K562 (cell line): Measurements from ENCODE around the gene DLL4. TPM values are rescaled to one million over a fixed set of nuclear protein-coding genes. Genes with fewer than 3 reads are reported as not detected.

ENCODE experiments used
- BCLAF1 ChIP-seq, 2 experiments: fragments of 450-650 bp in 1 of 2; IDR thresholded peaks; 2 replicates each; pipeline ENCODE4 v1.6.1; 2011 to 2017; ENCODE audit warnings: low read depth in 2 of 2, antibody characterized with exemption in 1 of 2, borderline replicate concordance in 1 of 2, low read length in 1 of 2, mild to moderate bottlenecking in 1 of 2, mixed read lengths in 1 of 2; ENCODE audit not compliant: control insufficient read depth in 1 of 2
- FOXM1 ChIP-seq, 2 experiments: fragments of 450-650 bp in 1 of 2; sonication (generic) in 1 of 2; formaldehyde crosslinking in 1 of 2; IDR thresholded peaks; 2 replicates each; pipeline versions ENCODE4 v1.6.1 to v1.9.0; 2017 to 2022; ENCODE audit warnings: low read depth in 2 of 2, mild to moderate bottlenecking in 2 of 2, missing genetic modification reagents in 1 of 2, moderate library complexity in 1 of 2
- ID3 ChIP-seq, 2 experiments: fragments of 250-450 bp in 1 of 2; fragments of 450-650 bp in 1 of 2; sonication (Bioruptor Pico) in 1 of 2; IDR thresholded peaks; 2 replicates each; pipeline versions ENCODE4 v1.6.1 to v1.8.0; 2016 to 2021; ENCODE audit warnings: mild to moderate bottlenecking in 2 of 2, moderate library complexity in 2 of 2, missing compliant biosample characterization in 1 of 2, missing genetic modification characterization in 1 of 2
- KLF10 ChIP-seq: fragments of 250-450 bp; sonication (Bioruptor Pico); IDR thresholded peaks from 2 replicates; pipeline ENCODE4 v1.6.1; 2021; ENCODE audit warnings: matching md5 sums
- MEF2A ChIP-seq: IDR thresholded peaks from 2 replicates; pipeline ENCODE4 v1.6.1; 2011; ENCODE audit warnings: low read depth, mild to moderate bottlenecking, low read length, moderate library complexity; ENCODE audit not compliant: control insufficient read depth
- MYC ChIP-seq, 2 experiments: fragments of 250-450 bp in 1 of 2; sonication (Bioruptor Pico) in 1 of 2; IDR thresholded peaks; 2 replicates each; pipeline versions ENCODE4 v1.5.1 to v1.6.1; 2012 to 2021; ENCODE audit warnings: low read depth in 2 of 2, borderline replicate concordance in 1 of 2, improper control_type of control experiment in 1 of 2, low read length in 1 of 2, mild to moderate bottlenecking in 1 of 2, moderate library complexity in 1 of 2
- NFRKB ChIP-seq: fragments of 450-650 bp; IDR thresholded peaks from 2 replicates; pipeline ENCODE4 v1.6.1; 2016; ENCODE audit warnings: low read depth
- PBX2 ChIP-seq, 2 experiments: IDR thresholded peaks in 1 of 2; conservative IDR thresholded peaks in 1 of 2; 2 replicates each; pipeline ENCODE4 v1.6.1; 2016; ENCODE audit warnings: low read depth in 2 of 2, mild to moderate bottlenecking in 1 of 2, missing compliant biosample characterization in 1 of 2, missing genetic modification characterization in 1 of 2, moderate library complexity in 1 of 2
- PHB ChIP-seq: fragments of 250-450 bp; sonication (Bioruptor Pico); IDR thresholded peaks from 2 replicates; pipeline ENCODE4 v1.5.0; 2021
- SIN3A ChIP-seq, 2 experiments: fragments of 150-350 bp in 1 of 2; IDR thresholded peaks; 2 replicates each; pipeline ENCODE4 v1.6.1; 2011 to 2016; ENCODE audit warnings: borderline replicate concordance in 2 of 2, low read depth in 2 of 2, low read length in 2 of 2, mild to moderate bottlenecking in 2 of 2, moderate library complexity in 2 of 2; ENCODE audit not compliant: control insufficient read depth in 1 of 2
- SMAD3 ChIP-seq: fragments of 450-650 bp; formaldehyde crosslinking; conservative IDR thresholded peaks from 2 replicates; pipeline ENCODE4 v1.4.0; 2020; ENCODE audit warnings: mild to moderate bottlenecking
- TEAD1 ChIP-seq, 2 experiments: fragments of 450-650 bp in 1 of 2; sonication (generic) in 1 of 2; formaldehyde crosslinking; IDR thresholded peaks; 2 replicates each; pipeline versions ENCODE4 v1.4.0 to v1.8.0; 2020 to 2022; ENCODE audit warnings: mild to moderate bottlenecking in 2 of 2, missing genetic modification reagents in 1 of 2
- TEAD4 ChIP-seq, 2 experiments: sonication (generic) in 1 of 2; formaldehyde crosslinking in 1 of 2; IDR thresholded peaks; 2 replicates each; pipeline versions ENCODE4 v1.6.1 to v1.8.0; 2012 to 2022; ENCODE audit warnings: borderline replicate concordance in 1 of 2, inconsistent platforms in 1 of 2, low read length in 1 of 2, mild to moderate bottlenecking in 1 of 2, missing genetic modification reagents in 1 of 2
- YBX1 ChIP-seq: fragments of 450-650 bp; IDR thresholded peaks from 2 replicates; pipeline ENCODE4 v1.7.1; 2016; ENCODE audit warnings: mild to moderate bottlenecking
- ZNF253 ChIP-seq: fragments of 250-450 bp; sonication (Bioruptor Pico); conservative IDR thresholded peaks from 2 replicates; pipeline ENCODE4 v1.6.1; 2021; ENCODE audit warnings: mild to moderate bottlenecking
- ZNF282 ChIP-seq: sonication (generic); formaldehyde crosslinking; IDR thresholded peaks from 2 replicates; pipeline ENCODE4 v1.8.1; 2023; ENCODE audit warnings: missing genetic modification reagents
- ZNF695 ChIP-seq: fragments of 450-650 bp; formaldehyde crosslinking; IDR thresholded peaks from 2 replicates; pipeline ENCODE4 v1.4.0; 2020; ENCODE audit warnings: mild to moderate bottlenecking, moderate library complexity
- polyA plus RNA-seq, 8 experiments: library from polyadenylated mRNA; depleted of rRNA in 4 of 8; stranded (reverse) in 5 of 8; unstranded in 3 of 8; fragments of >200 nt; fragmentation: Nextera tagmentation in 2 of 8; fragmentation: Illumina TruSeq in 1 of 8; extraction: Ambion mirVana in 2 of 8; extraction: Trizol in 1 of 8; gene quantifications; 2 replicates each; pipeline versions ENCODE4 v1.2.1 to v1.2.3, GENCODE V29; 2011 to 2014; ENCODE audit warnings: inconsistent platforms in 1 of 8, missing spikeins in 1 of 8
- total RNA-seq, 7 experiments: library from RNA; depleted of rRNA in 6 of 7; stranded (reverse); fragments of >200 nt in 6 of 7; fragmentation: Illumina TruSeq in 2 of 7; extraction: Trizol in 2 of 7; gene quantifications; 2 replicates each; pipeline versions ENCODE4 v1.2.1 to v1.2.3, GENCODE V29; 2011 to 2021; ENCODE audit warnings: low replicate concordance in 1 of 7

Gene DLL4
- total and polyA plus RNA-seq, 9 of the 15 experiments (the other 6 are each of a cell fraction or from before 2014, with no cell fraction given): 0.04 to 1.1 (median 0.41) TPM; not detected in 1

- peak; percentile 96 for TF ChIP-seq MYC (IDR thresholded peaks at IDR 0.05; ENCODE audit: low read depth, low read length)
- no peak for TF ChIP-seq MYC (CRISPR knock-in tag; IDR thresholded peaks at IDR 0.05; ENCODE audit: borderline replicate concordance, low read depth)
- no peak for TF ChIP-seq KLF10
- TF ChIP-seq BCLAF1 (IDR thresholded peaks at IDR 0.05; ENCODE audit: borderline replicate concordance in 1 of 2, control insufficient read depth in 1 of 2, low read depth in 2 of 2, low read length in 1 of 2): no peak
- TF ChIP-seq PHB (CRISPR knock-in tag): 0 out of 2 replicates have a peak, but pooled peaks have one; percentile 66
- no peak for TF ChIP-seq ZNF253 (CRISPR knock-in tag)
- TF ChIP-seq MEF2A: no peak
- TF ChIP-seq SMAD3 (CRISPR knock-in tag): no peak
- peak; percentile 74 to 96 for TF ChIP-seq SIN3A (IDR thresholded peaks at IDR 0.05; ENCODE audit: borderline replicate concordance in 2 of 2, control insufficient read depth in 1 of 2, low read depth in 2 of 2, low read length in 2 of 2)
- TF ChIP-seq NFRKB: peak; percentile 89
- no peak for TF ChIP-seq FOXM1 (IDR thresholded peaks at IDR 0.05; ENCODE audit: low read depth)
- TF ChIP-seq FOXM1 (CRISPR knock-in tag; IDR thresholded peaks at IDR 0.05; ENCODE audit: low read depth): no peak
- TF ChIP-seq ZNF695 (CRISPR knock-in tag): no peak
- TF ChIP-seq TEAD1 (CRISPR knock-in tag; IDR thresholded peaks at IDR 0.05): 0 out of 4 replicates have a peak, but pooled peaks of 1 of the 2 experiments have one; percentile 53
- no peak for TF ChIP-seq ZNF282 (CRISPR knock-in tag)
- no peak for TF ChIP-seq PBX2 (CRISPR knock-in tag; IDR thresholded peaks at IDR 0.05; ENCODE audit: low read depth)
- no peak for TF ChIP-seq PBX2 (tag; conservative IDR thresholded peaks at IDR 0.05; ENCODE audit: low read depth)
- TF ChIP-seq YBX1: no peak
- TF ChIP-seq TEAD4 (IDR thresholded peaks at IDR 0.05; ENCODE audit: low read length): no peak
- TF ChIP-seq TEAD4 (CRISPR knock-in tag; IDR thresholded peaks at IDR 0.05; ENCODE audit: borderline replicate concordance): no peak
- TF ChIP-seq ID3 (CRISPR knock-in tag; IDR thresholded peaks at IDR 0.05): no peak
- TF ChIP-seq ID3 (tag; IDR thresholded peaks at IDR 0.05): no peak
These were observed 24.0 kb downstream of the DLL4 start, which contains the start of gene CHAC1 (continued) for GRCh38 chr15:40952901-40953712.
